Natural killer cell (primary cell): ENCODE measurements around the gene TTI1. TPM values are rescaled to one million over a fixed set of nuclear protein-coding genes. Genes with fewer than 3 reads are reported as not detected.
A peak's percentile ranks its signal among the peaks of the same experiment; 100 is the strongest.

Experiments used
- ATAC-seq, 3 donors: fragments of 150-1000 bp in 2 of 3; fragments of 200-7000 bp in 1 of 3; cut with Tn5 transposase; 1 replicate in 1 of 3; 2 replicates in 2 of 3; pipeline ENCODE4 v1.10.0; 2021; ENCODE audit warnings: mild to moderate bottlenecking in 2 of 3, moderate library complexity in 2 of 3
- DNase-seq, 2 donors: peaks; one replicate each; pipeline versions ENCODE4 v3.0.0 to v3.0.0-alpha.2; 2013 to 2021; ENCODE audit warnings: mixed read lengths in 1 of 2
- H3K27ac ChIP-seq: one replicate; pipeline ENCODE4 v1.5.1; 2013; ENCODE audit warnings: mild to moderate bottlenecking, low read length
- H3K27me3 ChIP-seq: one replicate; pipeline ENCODE4 v1.6.1; 2013; ENCODE audit warnings: low read length; ENCODE audit not compliant: control insufficient read depth, insufficient read depth
- H3K36me3 ChIP-seq: one replicate; pipeline ENCODE4 v1.6.1; 2013; ENCODE audit warnings: low read length; ENCODE audit not compliant: control insufficient read depth, insufficient read depth
- H3K4me1 ChIP-seq: one replicate; pipeline ENCODE4 v1.6.1; 2013; ENCODE audit warnings: low read length; ENCODE audit not compliant: control insufficient read depth, insufficient read depth
- H3K4me3 ChIP-seq: one replicate; pipeline ENCODE4 v1.5.1; 2013; ENCODE audit warnings: low read length
- H3K9me3 ChIP-seq: one replicate; pipeline ENCODE4 v1.6.1; 2013; ENCODE audit warnings: low read length; ENCODE audit not compliant: control insufficient read depth, insufficient read depth
- H3K27ac Mint-ChIP-seq, 2 donors: one replicate each; pipeline ENCODE4 v1.8.0; 2022; ENCODE audit warnings: mild to moderate bottlenecking in 2 of 2, mixed read lengths in 2 of 2, moderate library complexity in 1 of 2
- H3K27me3 Mint-ChIP-seq, 2 donors: one replicate each; pipeline ENCODE4 v1.8.0; 2022; ENCODE audit warnings: low read depth in 2 of 2, mixed read lengths in 2 of 2
- H3K36me3 Mint-ChIP-seq: one replicate; pipeline ENCODE4 v1.8.0; 2022; ENCODE audit warnings: mixed read lengths
- H3K4me1 Mint-ChIP-seq, 2 donors: one replicate each; pipeline ENCODE4 v1.8.0; 2022; ENCODE audit warnings: mixed read lengths in 2 of 2
- H3K4me3 Mint-ChIP-seq: one replicate; pipeline ENCODE4 v1.8.0; 2022; ENCODE audit warnings: mild to moderate bottlenecking, moderate library complexity, mixed read lengths
- H3K9me3 Mint-ChIP-seq, 2 donors: one replicate each; pipeline ENCODE4 v1.8.0; 2022; ENCODE audit warnings: mixed read lengths in 2 of 2
- WGBS: methylation state at CpG from one replicate; pipeline ENCODE4 v1.1.7; 2013; ENCODE audit warnings: missing lambda C conversion rate; ENCODE audit not compliant: insufficient coverage; 5-methylcytosine and 5-hydroxymethylcytosine counted together
- intact Hi-C: fragments of 100-400 bp; cut with micrococcal nuclease; formaldehyde crosslinking; loops from one replicate; pipeline ENCODE4 v1.14.2; 2022
- total RNA-seq, 4 donors: library from RNA; stranded (reverse); fragments of 120-200 nt in 1 of 4; gene quantifications; one replicate each; pipeline versions ENCODE4 v1.2.3 to v1.2.4, GENCODE V29; 2013 to 2022
- TF ChIP-seq, protein P1 (sequence below): fragments of 200-600 bp; IDR thresholded peaks from one replicate; pipeline ENCODE4 v1.8.0; 2022; ENCODE audit warnings: antibody characterized with exemption

TTI1 gene
- total RNA-seq, 3 donors from 2014 or later (not counting 1 experiment from before 2014, with no cell fraction given), result 15.9 to 23.9 (median 18.9) TPM

DNA sequence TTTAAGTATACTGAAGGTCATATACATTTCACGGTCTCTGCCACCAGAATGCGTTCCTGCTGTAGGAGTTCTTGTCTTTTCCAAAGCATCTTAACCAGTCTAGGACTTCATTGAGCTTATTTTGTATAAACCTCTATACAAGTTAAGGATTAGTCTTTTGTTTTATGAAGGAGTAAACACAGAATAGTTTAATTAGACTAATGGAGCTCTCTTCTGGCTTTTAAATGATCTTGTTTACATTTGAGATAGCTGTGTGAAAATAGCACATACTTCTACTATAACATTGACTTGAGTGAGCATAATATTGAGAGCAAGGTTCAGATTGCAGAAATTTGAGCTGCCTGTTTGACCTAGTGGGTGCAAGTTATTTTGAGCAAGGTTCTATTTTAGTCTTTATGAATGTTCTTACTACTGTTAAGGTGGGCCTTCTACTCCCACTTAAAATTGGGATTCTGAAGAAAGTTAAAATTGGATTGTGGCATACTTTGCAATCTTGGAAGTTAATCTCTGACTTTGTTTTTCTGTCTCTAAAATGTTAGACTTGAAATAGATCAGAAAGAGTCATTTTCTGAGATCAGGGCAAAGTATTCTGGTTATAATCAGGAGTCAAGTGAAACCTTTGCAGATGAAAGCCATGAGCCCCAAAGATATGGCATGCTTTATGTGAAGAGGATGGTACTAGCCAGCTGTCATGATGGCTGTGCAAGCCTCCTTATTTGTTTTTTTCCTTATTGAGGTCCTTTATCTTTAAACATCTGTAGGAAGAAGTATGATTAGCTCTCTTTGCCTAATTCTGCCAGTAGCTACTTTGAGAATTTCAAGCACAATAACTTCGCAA is 42.1 kb upstream of the TTI1 start:
- no peak for DNase-seq
- ATAC-seq, result no peak
- no peaks in the 10 kb centered on the region for H3K27me3 Mint-ChIP-seq
- H3K27ac Mint-ChIP-seq, result peak overlapping the region; percentile 13 to 15
- no peaks in the 10 kb centered on the region for H3K27me3 ChIP-seq
- no peaks in the 10 kb centered on the region for H3K9me3 ChIP-seq
- TF ChIP-seq, protein P1, sequence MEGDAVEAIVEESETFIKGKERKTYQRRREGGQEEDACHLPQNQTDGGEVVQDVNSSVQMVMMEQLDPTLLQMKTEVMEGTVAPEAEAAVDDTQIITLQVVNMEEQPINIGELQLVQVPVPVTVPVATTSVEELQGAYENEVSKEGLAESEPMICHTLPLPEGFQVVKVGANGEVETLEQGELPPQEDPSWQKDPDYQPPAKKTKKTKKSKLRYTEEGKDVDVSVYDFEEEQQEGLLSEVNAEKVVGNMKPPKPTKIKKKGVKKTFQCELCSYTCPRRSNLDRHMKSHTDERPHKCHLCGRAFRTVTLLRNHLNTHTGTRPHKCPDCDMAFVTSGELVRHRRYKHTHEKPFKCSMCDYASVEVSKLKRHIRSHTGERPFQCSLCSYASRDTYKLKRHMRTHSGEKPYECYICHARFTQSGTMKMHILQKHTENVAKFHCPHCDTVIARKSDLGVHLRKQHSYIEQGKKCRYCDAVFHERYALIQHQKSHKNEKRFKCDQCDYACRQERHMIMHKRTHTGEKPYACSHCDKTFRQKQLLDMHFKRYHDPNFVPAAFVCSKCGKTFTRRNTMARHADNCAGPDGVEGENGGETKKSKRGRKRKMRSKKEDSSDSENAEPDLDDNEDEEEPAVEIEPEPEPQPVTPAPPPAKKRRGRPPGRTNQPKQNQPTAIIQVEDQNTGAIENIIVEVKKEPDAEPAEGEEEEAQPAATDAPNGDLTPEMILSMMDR, result no peak
- no peak overlapping the region for H3K4me3 ChIP-seq
- H3K27ac ChIP-seq, result no peak overlapping the region
- intact Hi-C loops, result no loop called here
- no peaks in the 10 kb centered on the region for H3K9me3 Mint-ChIP-seq
- peaks cover 23% of the 10 kb centered on the region for H3K36me3 Mint-ChIP-seq
- H3K4me1 ChIP-seq, result peaks cover 3% of the 10 kb centered on the region
- peaks cover 29 to 32% of the 10 kb centered on the region in 2 donors for H3K4me1 Mint-ChIP-seq
- peaks cover 43% of the 10 kb centered on the region for H3K36me3 ChIP-seq
- 90% methylated on average over 2 of the region's 3 CpGs for WGBS
- no peak overlapping the region for H3K4me3 Mint-ChIP-seq

DNA sequence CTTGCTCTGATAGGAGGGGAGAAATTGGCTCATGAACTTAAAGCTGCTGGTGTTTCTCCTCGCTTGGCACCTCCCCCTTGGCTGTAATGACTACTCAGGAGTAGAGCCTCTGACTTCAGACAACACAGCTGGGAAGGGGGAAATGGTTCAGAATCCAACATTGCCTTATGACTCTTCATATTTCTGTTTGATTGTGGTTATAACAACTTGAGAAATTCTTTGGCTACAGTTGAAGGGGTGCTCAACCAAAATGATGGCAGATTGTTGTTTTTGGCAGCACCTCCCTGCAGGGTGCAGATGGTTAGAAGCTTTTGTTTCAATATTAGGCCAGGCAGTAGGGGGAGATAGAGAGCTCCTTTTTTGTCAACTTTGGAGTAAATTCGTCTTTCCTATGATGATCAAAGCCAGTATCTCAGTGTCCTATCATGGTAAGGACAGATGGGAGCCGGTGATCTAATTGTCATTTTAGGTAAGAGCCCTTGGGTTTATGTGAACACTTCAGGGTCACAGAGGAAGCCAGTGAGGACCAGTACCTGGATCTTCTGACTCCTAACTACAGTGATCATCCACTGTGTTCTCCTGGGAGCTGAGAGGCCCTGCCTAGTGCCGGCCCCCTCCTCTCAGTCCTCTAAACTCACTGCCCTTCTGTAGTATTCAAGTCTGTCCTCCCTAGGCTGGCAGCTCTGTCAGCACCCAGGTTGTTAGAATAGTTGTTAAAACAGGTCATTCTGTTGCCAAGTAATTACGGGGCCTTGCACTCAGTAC is 40.2 kb upstream of the TTI1 start:
- Histone ChIP-seq H3K36me3 (peaks cover 50% of the 10 kb centered on the region), H3K4me3 (no peak overlapping the region), H3K4me1 (peaks cover 3% of the 10 kb centered on the region), H3K27me3 (no peaks in the 10 kb centered on the region), H3K9me3 (no peaks in the 10 kb centered on the region), H3K27ac (no peak overlapping the region)
- DNase-seq (peak in 1 of 2 donors; percentile 64), ATAC-seq (peak; percentile 76 to 83 (median 81))
- TF ChIP-seq, protein P1, result peak; percentile 74
- peak overlapping the region; percentile 35 to 44 for H3K27ac Mint-ChIP-seq
- intact Hi-C loops, result loop anchor here (1.0 to 5.0 kb wide), 3 partner anchors 41 to 149 kb away; partner anchors contain the start of gene TGM2
- WGBS, result 76% methylated on average over 4 of the region's 5 CpGs
- peaks cover 21 to 25% of the 10 kb centered on the region in 2 donors for H3K4me1 Mint-ChIP-seq
- no peaks in the 10 kb centered on the region for H3K27me3 Mint-ChIP-seq
- H3K9me3 Mint-ChIP-seq, result no peaks in the 10 kb centered on the region
- H3K36me3 Mint-ChIP-seq, result peaks cover 21% of the 10 kb centered on the region
- no peak overlapping the region for H3K4me3 Mint-ChIP-seq

DNA sequence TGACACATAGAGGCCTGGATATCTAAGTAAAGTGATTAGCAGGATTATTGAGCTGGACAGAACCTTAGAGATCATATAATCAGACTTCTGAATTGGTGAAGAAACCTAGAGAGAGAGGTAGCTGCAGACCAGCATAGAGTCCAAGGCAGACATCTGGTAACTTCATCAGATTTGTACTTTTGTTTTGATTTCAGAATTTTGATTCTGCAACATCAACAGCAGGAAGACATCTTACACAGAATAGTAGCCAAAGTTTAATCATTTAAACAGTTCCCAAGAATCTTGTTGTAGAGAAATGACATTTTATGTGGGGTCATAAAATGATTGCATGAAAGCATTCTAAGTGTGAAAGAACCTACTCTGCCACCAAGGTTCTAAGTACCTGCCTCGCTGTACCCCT is 39.6 kb upstream of the TTI1 start:
- 100% methylated on average over 1 of the region's 1 CpG for WGBS
- Mint-ChIP-seq H3K4me1 (peaks cover 21% of the 10 kb centered on the region in 2 donors), H3K27ac (peak overlapping the region in 1 of 2 donors; percentile 35), H3K4me3 (no peak overlapping the region), H3K36me3 (peaks cover 21% of the 10 kb centered on the region), H3K27me3 (no peaks in the 10 kb centered on the region), H3K9me3 (no peaks in the 10 kb centered on the region)
- DNase-seq, result no peak
- TF ChIP-seq, protein P1, result no peak
- no peak for ATAC-seq
- intact Hi-C loops, result loop anchor here (1.0 to 5.0 kb wide), 3 partner anchors 42 to 149 kb away; partner anchors contain the start of gene TGM2
- Histone ChIP-seq H3K4me3 (no peak overlapping the region), H3K9me3 (no peaks in the 10 kb centered on the region), H3K27ac (no peak overlapping the region), H3K27me3 (no peaks in the 10 kb centered on the region), H3K36me3 (peaks cover 53% of the 10 kb centered on the region), H3K4me1 (peaks cover 3% of the 10 kb centered on the region)
